H1 (cell line): ENCODE measurements around the gene PRSS8. TPM values are rescaled to one million over a fixed set of nuclear protein-coding genes. Genes with fewer than 3 reads are reported as not detected.
A peak's percentile ranks its signal among the peaks of the same experiment; 100 is the strongest.

Experiments
- CTCF ChIA-PET: fragments of 300-600 bp; sonication (Branson Sonifier 250); formaldehyde crosslinking; loops from one replicate; lab custom pipeline; 2021; ENCODE audit not compliant: partially characterized antibody; lab: Charles Lee
- POLR2A ChIA-PET: fragments of 300-600 bp; sonication (Branson Sonifier 250); formaldehyde crosslinking; loops from one replicate; lab custom pipeline; 2021; ENCODE audit warnings: inconsistent platforms; ENCODE audit not compliant: partially characterized antibody; lab: Charles Lee
- DNase-seq, 2 experiments: peaks; one replicate each; pipeline versions ENCODE4 v3.0.0 to v3.0.0-alpha.2; 2010 to 2022; ENCODE audit warnings: low spot score in 2 of 2, low read depth in 1 of 2, mixed read lengths in 1 of 2
- FAIRE-seq: peaks from 2 replicates; lab custom pipeline; 2011; peaks lifted over from hg19 to GRCh38; lab: Jason Lieb, UNC
- H2AFZ ChIP-seq: 2 replicates; pipeline ENCODE4 v1.8.1; 2012; ENCODE audit warnings: low read length, inconsistent platforms
- H2AK5ac ChIP-seq: 2 replicates; pipeline ENCODE4 v1.6.1; 2013; ENCODE audit warnings: low read depth, low read length
- H2BK120ac ChIP-seq: replicated peaks from 2 replicates; pipeline ENCODE3; 2013; ENCODE audit warnings: low read depth, low read length, inconsistent platforms
- H2BK12ac ChIP-seq: 2 replicates; pipeline ENCODE4 v1.6.1; 2013; ENCODE audit warnings: low read depth, low read length
- H2BK15ac ChIP-seq: 2 replicates; pipeline ENCODE4 v1.6.1; 2013; ENCODE audit warnings: low read length
- H2BK20ac ChIP-seq: 2 replicates; pipeline ENCODE4 v1.6.1; 2013; ENCODE audit warnings: low read length
- H2BK5ac ChIP-seq: 2 replicates; pipeline ENCODE4 v1.6.1; 2013; ENCODE audit warnings: low read depth, low read length
- H3K14ac ChIP-seq: 2 replicates; pipeline ENCODE4 v1.6.1; 2013; ENCODE audit warnings: inconsistent platforms; ENCODE audit not compliant: insufficient read length
- H3K18ac ChIP-seq: 2 replicates; pipeline ENCODE4 v1.6.1; 2013; ENCODE audit warnings: low read length; ENCODE audit errors: extremely low read depth
- H3K23ac ChIP-seq: 2 replicates; pipeline ENCODE4 v1.6.1; 2013; ENCODE audit warnings: inconsistent platforms; ENCODE audit not compliant: insufficient read length
- H3K23me2 ChIP-seq: 2 replicates; pipeline ENCODE4 v1.6.1; 2013; ENCODE audit warnings: low read depth, low read length
- H3K27ac ChIP-seq: 2 replicates; pipeline ENCODE4 v1.6.1; 2011; ENCODE audit warnings: low read depth, low read length, inconsistent platforms
- H3K27me3 ChIP-seq, 4 experiments: replicated peaks in 1 of 4; 1 replicate in 1 of 4; 2 replicates in 3 of 4; pipeline versions ENCODE4 v1.6.1 to v1.8.1; 2011 to 2013; ENCODE audit warnings: low read length in 3 of 4, mild to moderate bottlenecking in 3 of 4, inconsistent platforms in 2 of 4, mixed read lengths in 2 of 4, moderate library complexity in 1 of 4; ENCODE audit not compliant: control insufficient read depth in 3 of 4, insufficient read depth in 3 of 4; ENCODE audit errors: extremely low read depth in 1 of 4
- H3K36me3 ChIP-seq, 4 experiments: 2 replicates each; pipeline versions ENCODE4 v1.6.1 to v1.8.1; 2011 to 2013; ENCODE audit warnings: mild to moderate bottlenecking in 4 of 4, low read length in 3 of 4, moderate library complexity in 2 of 4, control low read depth in 1 of 4, inconsistent platforms in 1 of 4; ENCODE audit not compliant: insufficient read depth in 4 of 4, control insufficient read depth in 2 of 4
- H3K4ac ChIP-seq: replicated peaks from 2 replicates; pipeline ENCODE3; 2013; ENCODE audit warnings: low read length, low read depth, mixed read lengths, inconsistent platforms; ENCODE audit not compliant: insufficient read length
- H3K4me1 ChIP-seq, 4 experiments: replicated peaks in 1 of 4; 1 replicate in 1 of 4; 2 replicates in 3 of 4; pipeline versions ENCODE4 v1.6.1 to v1.8.1; 2011 to 2013; ENCODE audit warnings: low read length in 3 of 4, inconsistent platforms in 2 of 4, mixed read lengths in 1 of 4; ENCODE audit not compliant: insufficient read depth in 4 of 4, control insufficient read depth in 3 of 4
- H3K4me2 ChIP-seq, 2 experiments: 2 replicates each; pipeline versions ENCODE4 v1.6.1 to v1.8.1; 2011 to 2013; ENCODE audit warnings: low read depth in 2 of 2, low read length in 2 of 2, control low read depth in 1 of 2, inconsistent platforms in 1 of 2, mild to moderate bottlenecking in 1 of 2; ENCODE audit not compliant: insufficient read depth in 1 of 2
- H3K4me3 ChIP-seq, 4 experiments: fragments of 200-600, 300-600 bp in 1 of 4; sonication (generic), shearing (Covaris generic), sonication (Bioruptor Twin) in 1 of 4; 2 replicates each; pipeline versions ENCODE4 v1.5.1 to v1.8.1; 2011 to 2016; ENCODE audit warnings: low read length in 4 of 4, low read depth in 3 of 4, control low read depth in 2 of 4, inconsistent platforms in 2 of 4, mild to moderate bottlenecking in 2 of 4, mixed read lengths in 1 of 4, moderate library complexity in 1 of 4; ENCODE audit not compliant: insufficient read depth in 2 of 4; ENCODE audit errors: extremely low read depth in 1 of 4
- H3K56ac ChIP-seq: replicated peaks from 2 replicates; pipeline ENCODE3; 2013; ENCODE audit warnings: low read depth, mild to moderate bottlenecking, mixed read lengths, low read length, inconsistent platforms; ENCODE audit not compliant: insufficient read length
- H3K79me1 ChIP-seq: 2 replicates; pipeline ENCODE4 v1.6.1; 2013; ENCODE audit warnings: low read depth, low read length, control low read depth
- H3K79me2 ChIP-seq, 2 experiments: 2 replicates each; pipeline versions ENCODE4 v1.6.1 to v1.8.1; 2012 to 2013; ENCODE audit warnings: low read length in 2 of 2, mild to moderate bottlenecking in 2 of 2, inconsistent platforms in 1 of 2; ENCODE audit not compliant: insufficient read depth in 2 of 2, control insufficient read depth in 1 of 2
- H3K9ac ChIP-seq, 4 experiments: replicated peaks in 1 of 4; 1 replicate in 1 of 4; 2 replicates in 3 of 4; pipeline versions ENCODE4 v1.6.1 to v1.8.1; 2011 to 2013; ENCODE audit warnings: low read depth in 3 of 4, low read length in 3 of 4, control low read depth in 2 of 4, mild to moderate bottlenecking in 2 of 4, moderate library complexity in 2 of 4, inconsistent platforms in 1 of 4; ENCODE audit errors: extremely low read depth in 1 of 4
- H3K9me3 ChIP-seq, 2 experiments: 2 replicates each; pipeline versions ENCODE4 v1.6.1 to v1.8.1; 2012 to 2013; ENCODE audit warnings: mild to moderate bottlenecking in 2 of 2, moderate library complexity in 2 of 2, control low read depth in 1 of 2, inconsistent platforms in 1 of 2, low read depth in 1 of 2, low read length in 1 of 2, mixed read lengths in 1 of 2; ENCODE audit not compliant: insufficient read depth in 2 of 2
- H4K20me1 ChIP-seq, 2 experiments: replicated peaks in 1 of 2; 2 replicates each; pipeline versions ENCODE3 to v1.8.1; 2011 to 2013; ENCODE audit warnings: inconsistent platforms in 2 of 2, low read length in 2 of 2, mild to moderate bottlenecking in 1 of 2; ENCODE audit not compliant: insufficient read depth in 2 of 2, control insufficient read depth in 1 of 2
- H4K5ac ChIP-seq: 2 replicates; pipeline ENCODE4 v1.6.1; 2013; ENCODE audit warnings: low read length, low read depth, mixed read lengths, inconsistent platforms; ENCODE audit not compliant: insufficient read length
- H4K8ac ChIP-seq: 2 replicates; pipeline ENCODE4 v1.8.0; 2013; ENCODE audit warnings: mild to moderate bottlenecking, moderate library complexity, low read length, inconsistent platforms; ENCODE audit not compliant: insufficient read depth; ENCODE audit errors: extremely low read depth
- H4K91ac ChIP-seq: replicated peaks from 2 replicates; pipeline ENCODE3; 2013; ENCODE audit warnings: low read length, mixed read lengths, inconsistent platforms; ENCODE audit not compliant: insufficient read length
- BRCA1 ChIP-seq: IDR thresholded peaks from 2 replicates; pipeline ENCODE4 v1.6.1; 2012; ENCODE audit warnings: low read depth, low read length, improper control_type of control experiment
- CREB1 ChIP-seq: IDR thresholded peaks from 2 replicates; pipeline ENCODE4 v1.6.1; 2012; ENCODE audit warnings: inconsistent platforms
- HDAC2 ChIP-seq, 2 experiments: fragments of 300-600 bp in 1 of 2; sonication (generic) in 1 of 2; IDR thresholded peaks; 2 replicates each; pipeline ENCODE4 v1.6.1; 2011 to 2012; ENCODE audit warnings: low read depth in 2 of 2, low read length in 2 of 2, mild to moderate bottlenecking in 2 of 2, moderate library complexity in 2 of 2, borderline replicate concordance in 1 of 2, inconsistent platforms in 1 of 2
- KDM5A ChIP-seq: fragments of 200-600 bp; IDR thresholded peaks from 2 replicates; pipeline ENCODE4 v1.7.1; 2012; ENCODE audit warnings: mild to moderate bottlenecking, low read length, inconsistent platforms, mixed read lengths
- POLR2A ChIP-seq, 2 experiments: IDR thresholded peaks; 1 replicate in 1 of 2; 2 replicates in 1 of 2; pipeline ENCODE4 v1.6.1; 2011; ENCODE audit warnings: low read depth in 2 of 2, low read length in 2 of 2, mild to moderate bottlenecking in 2 of 2; ENCODE audit errors: control extremely low read depth in 1 of 2
- POLR2AphosphoS5 ChIP-seq: IDR thresholded peaks from 2 replicates; pipeline ENCODE4 v1.6.1; 2011; ENCODE audit warnings: low read depth, low read length
- SAP30 ChIP-seq: fragments of 300-600 bp; sonication (generic); IDR thresholded peaks from 2 replicates; pipeline ENCODE4 v1.7.1; 2012; ENCODE audit warnings: low read length, moderate library complexity, mild to moderate bottlenecking, inconsistent platforms; ENCODE audit not compliant: insufficient read depth, insufficient replicate concordance
- SIN3A ChIP-seq, 2 experiments: IDR thresholded peaks in 1 of 2; conservative IDR thresholded peaks in 1 of 2; 2 replicates each; pipeline ENCODE4 v1.6.1; 2011 to 2012; ENCODE audit warnings: low read length in 2 of 2, improper control_type of control experiment in 1 of 2, low read depth in 1 of 2, mild to moderate bottlenecking in 1 of 2
- SIX5 ChIP-seq: IDR thresholded peaks from 2 replicates; pipeline ENCODE4 v1.6.1; 2011; ENCODE audit warnings: mild to moderate bottlenecking, low read depth, low read length
- TAF1 ChIP-seq: IDR thresholded peaks from 2 replicates; pipeline ENCODE4 v1.6.1; 2011; ENCODE audit warnings: mild to moderate bottlenecking, low read depth, low read length
- TCF12 ChIP-seq: IDR thresholded peaks from 2 replicates; pipeline ENCODE4 v1.6.1; 2011; ENCODE audit warnings: low read depth, mild to moderate bottlenecking, low read length
- YY1 ChIP-seq: IDR thresholded peaks from 2 replicates; pipeline ENCODE4 v1.6.1; 2011; ENCODE audit warnings: low read depth, mild to moderate bottlenecking, low read length
- WGBS, 2 experiments: shearing (Covaris generic) in 1 of 2; methylation state at CpG; one replicate each; pipeline versions ENCODE4 v1.1.6 to v1.1.7; 2013 to 2015; ENCODE audit warnings: low lambda C conversion rate in 2 of 2, mixed read lengths in 2 of 2, inconsistent platforms in 1 of 2, low coverage in 1 of 2, missing lambda C conversion rate in 1 of 2; ENCODE audit not compliant: insufficient replicate concordance in 2 of 2, insufficient coverage in 1 of 2, insufficient read length in 1 of 2; ENCODE audit errors: extremely low coverage in 1 of 2, missing lambda C conversion rate in 1 of 2; 5-methylcytosine and 5-hydroxymethylcytosine counted together
- polyA plus RNA-seq, 7 experiments: library from polyadenylated mRNA; depleted of rRNA in 3 of 7; stranded (reverse) in 5 of 7; unstranded in 2 of 7; fragments of >200 nt in 5 of 7; fragments of 200-250 nt in 2 of 7; gene quantifications; 1 replicate in 5 of 7; 2 replicates in 1 of 7; 4 replicates in 1 of 7; pipeline versions ENCODE4 v1.2.1 to v1.2.3, GENCODE V29; 2011 to 2013; ENCODE audit warnings: missing spikeins in 2 of 7, mixed read lengths in 2 of 7
- total RNA-seq: library from RNA; stranded (reverse); fragmentation: NEBNext Ultra II Directional; extraction: Animal tissue kit (Norgen Biotek cat#: 25700); gene quantifications from 2 replicates; pipeline ENCODE4 v1.2.1, GENCODE V29; 2021
- TF ChIP-seq, protein P1 (sequence below): IDR thresholded peaks from 2 replicates; pipeline ENCODE4 v1.6.1; 2012; ENCODE audit warnings: inconsistent platforms

The PRSS8 gene
- total and polyA plus RNA-seq, 2 of the 8 experiments (the other 6 are each of a cell fraction or from before 2014, with no cell fraction given): 87.7 to 273 TPM

DNA sequence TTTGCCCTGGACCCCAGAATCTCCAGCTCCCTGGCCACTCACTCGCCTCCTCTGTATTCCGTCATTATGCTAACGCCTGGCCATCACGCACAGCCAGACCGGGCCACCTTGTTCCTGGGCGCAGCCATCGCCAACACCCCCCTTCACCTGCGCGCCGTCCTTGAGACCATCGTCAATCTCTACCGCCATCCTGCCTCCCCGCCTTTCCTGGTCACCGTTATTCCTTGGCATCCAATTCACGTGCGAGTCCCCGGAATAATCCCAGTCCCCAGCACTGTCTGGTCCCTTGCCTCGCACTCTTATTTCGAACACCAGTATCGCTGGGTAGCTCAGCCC is 41.5 kb downstream of the PRSS8 start:
- ChIA-PET POLR2A (interaction anchor here (0.7 to 4.2 kb wide), 12 partner anchors 8 to 125 kb away, joined by 3 to 26 read pairs (median 4); partner anchors contain the start of genes FUS, HSD3B7, KAT8 and ZNF646), CTCF (interaction anchor here (1.4 kb wide), 2 partner anchors 20 to 33 kb away, joined by 3 to 5 read pairs; partner anchors contain the start of genes ZNF646 and ZNF668)
- Histone ChIP-seq H4K91ac (peak overlapping the region; percentile 55), H2BK5ac (peak overlapping the region; percentile 86; the same call in 1 of the 2 replicates), H3K4me3 (peak overlapping the region; percentile 87 to 96 (median 92)), H3K9ac (peak overlapping the region; percentile 46 to 83 (median 73)), H2BK15ac (no peak overlapping the region), H3K18ac (peak overlapping the region; percentile 87; the same call in 1 of the 2 replicates), H2BK12ac (0 out of 2 replicates have a peak overlapping the region, but pooled peaks have one; percentile 23), H3K4ac (peak overlapping the region; percentile 3), H3K23ac (no peak overlapping the region), H2AK5ac (no peak overlapping the region), H2AFZ (peak overlapping the region; percentile 54; the same call in 1 of the 2 replicates), H4K20me1 (peaks cover 4 to 16% of the 10 kb centered on the region in 2 experiments), H2BK120ac (peak overlapping the region; percentile 43), H4K5ac (peak overlapping the region; percentile 89), H3K79me2 (peaks cover 0 to 7% of the 10 kb centered on the region in 2 experiments; a peak in 1 of 4 replicates), H3K4me1 (peaks cover 0 to 9% (median 3%) of the 10 kb centered on the region in 4 experiments; a peak in 4 of 7 replicates), H3K23me2 (peaks cover 10% of the 10 kb centered on the region), H3K9me3 (no peaks in the 10 kb centered on the region), H3K4me2 (peak overlapping the region; percentile 85 to 91), H3K79me1 (peaks cover 10% of the 10 kb centered on the region), H3K36me3 (peaks cover 0 to 13% (median 4%) of the 10 kb centered on the region in 4 experiments; a peak in 5 of 8 replicates), H4K8ac (peak overlapping the region; percentile 83), H3K14ac (peak overlapping the region; percentile 91), H2BK20ac (no peak overlapping the region), H3K27ac (peak overlapping the region; percentile 16; the same call in 1 of the 2 replicates), H3K56ac (peak overlapping the region; percentile 82), H3K27me3 (no peaks in the 10 kb centered on the region)
- WGBS, 2 experiments: 3% methylated on average over 20 of the region's 20 CpGs; no CpG with 5 or more reads in 1 of the 2 experiments
- DNase-seq (no peak), FAIRE-seq (no peak)
- TF ChIP-seq SIN3A (conservative IDR thresholded peaks at IDR 0.05 in 1 of 2, IDR thresholded peaks at IDR 0.05 in 1 of 2; ENCODE audit: low read depth in 1 of 2, low read length in 2 of 2) (peak in 1 of 2 experiments; percentile 50; a peak in 1 of 4 replicates), BRCA1 (no peak), YY1 (peak; percentile 39; the same call in 1 of the 2 replicates), SIX5 (no peak), HDAC2 (IDR thresholded peaks at IDR 0.05; ENCODE audit: borderline replicate concordance in 1 of 2, low read depth in 2 of 2, low read length in 2 of 2) (peak in 1 of 2 experiments; percentile 94; a peak in 1 of 4 replicates), KDM5A (no peak), POLR2AphosphoS5 (no peak), TCF12 (no peak), CREB1 (peak; percentile 14; the same call in 1 of the 2 replicates), TAF1 (0 out of 2 replicates have a peak, but pooled peaks have one; percentile 18), SAP30 (peak; percentile 37), POLR2A (IDR thresholded peaks at IDR 0.05; ENCODE audit: control extremely low read depth in 1 of 2, low read depth in 2 of 2, low read length in 2 of 2) (no peak)
- TF ChIP-seq, protein P1, sequence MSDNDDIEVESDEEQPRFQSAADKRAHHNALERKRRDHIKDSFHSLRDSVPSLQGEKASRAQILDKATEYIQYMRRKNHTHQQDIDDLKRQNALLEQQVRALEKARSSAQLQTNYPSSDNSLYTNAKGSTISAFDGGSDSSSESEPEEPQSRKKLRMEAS: peak; percentile 87
